ENCODE results near the gene RAB13. TPM values are rescaled to one million over a fixed set of nuclear protein-coding genes. Genes with fewer than 3 reads are reported as not detected.
A peak's percentile ranks its signal among the peaks of the same experiment; 100 is the strongest.

RAB13 gene
- total RNA-seq, 1 donor from 2014 or later, result 49.1 TPM

DNA sequence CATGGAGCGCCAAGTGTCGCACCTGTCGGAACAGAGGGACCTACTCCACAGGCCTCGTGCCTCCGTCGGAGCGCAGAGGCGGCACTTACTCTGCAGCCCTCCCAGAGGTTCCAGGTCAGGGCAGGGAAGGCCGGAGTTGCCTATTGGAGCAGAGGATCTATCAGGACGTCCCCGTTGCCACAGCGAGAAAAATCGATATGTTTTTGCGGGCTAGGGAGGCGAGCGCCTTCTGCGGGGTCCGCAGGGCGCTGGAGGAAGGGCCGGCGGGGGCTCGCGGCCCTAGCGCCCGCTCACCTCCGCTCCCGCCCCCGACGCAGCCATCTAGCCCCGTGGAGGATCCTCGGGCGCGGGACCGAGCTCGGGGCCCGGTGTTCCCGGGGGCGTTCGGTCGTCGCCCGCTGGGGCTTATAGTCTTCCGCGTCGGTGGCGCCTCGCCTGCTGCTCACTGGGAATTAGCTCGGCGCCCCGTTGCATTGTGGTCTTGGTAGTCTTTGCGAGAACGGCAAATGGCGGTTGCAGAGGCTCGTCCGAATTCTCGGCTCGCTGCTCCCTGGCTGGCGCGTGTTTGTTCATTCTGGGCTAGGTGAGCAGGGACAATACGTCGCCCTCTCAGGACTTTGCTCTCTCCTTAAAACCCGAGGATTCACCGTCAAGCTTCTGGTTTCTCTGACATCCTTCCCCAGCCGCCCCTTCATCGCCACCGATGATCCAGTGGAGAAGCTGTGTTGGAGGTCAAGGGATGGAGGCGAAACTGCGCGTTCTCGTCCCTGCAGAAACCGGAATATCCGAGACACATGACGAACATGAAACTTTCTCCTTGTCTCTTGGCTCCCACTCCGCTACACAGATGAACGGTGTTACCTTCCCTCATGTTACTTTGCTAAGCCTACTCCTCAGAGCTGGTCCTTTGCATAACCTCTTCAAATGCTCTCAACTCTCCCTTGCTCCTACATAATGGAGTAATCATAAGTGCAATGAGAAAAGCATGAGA is 8.6 kb downstream of the RAB13 start, which contains the start of gene JTB:
JTB (minus strand) TSS at position 425 of the 991 bp plus-strand sequence; CDS start at position 3, 422 bp downstream.
- intact Hi-C loops (cut with micrococcal nuclease), result loop anchor here (1.0 to 2.0 kb wide), 5 partner anchors 8 to 55 kb away; partner anchors contain the start of genes CREB3L4, CRTC2, GATAD2B and RPS27
- no peaks in the 10 kb centered on the region for H3K27me3 Mint-ChIP-seq
- ATAC-seq (ENCODE audit: low read depth) (peak; percentile 97), DNase-seq (peak; percentile 72)
- no peaks in the 10 kb centered on the region for H3K9me3 Mint-ChIP-seq
- POLR2A ChIA-PET, result interaction anchor here (0.5 to 8.0 kb wide), 21 partner anchors 9 to 442 kb away, joined by 3 to 230 read pairs (median 4); partner anchors contain the start of genes CREB3L4, CRTC2, DENND4B and GATAD2B
- CTCF ChIA-PET, result interaction anchor here (1.2 to 2.9 kb wide), 5 partner anchors 9 to 156 kb away, joined by 4 to 15 read pairs (median 8); partner anchors contain the start of genes CREB3L4, CRTC2, DENND4B and RAB13
- H3K27ac Mint-ChIP-seq, result peak within 1 kb of the TSS; percentile 97
- peak within 1 kb of the TSS; percentile 98 for H3K4me3 Mint-ChIP-seq
- H3K36me3 Mint-ChIP-seq (ENCODE audit: low read depth), result peaks cover 47% of the 10 kb centered on the region
- TF ChIP-seq CTCF (IDR thresholded peaks at IDR 0.05), result no peak
- H3K4me1 Mint-ChIP-seq, result peaks cover 32% of the 10 kb centered on the region

- peaks cover 48% of the 10 kb centered on the region for H3K36me3 Mint-ChIP-seq (ENCODE audit: low read depth)
- H3K9me3 Mint-ChIP-seq, result no peaks in the 10 kb centered on the region
- no peak for TF ChIP-seq CTCF (IDR thresholded peaks at IDR 0.05)
- no peaks in the 10 kb centered on the region for H3K27me3 Mint-ChIP-seq
- intact Hi-C loops (cut with micrococcal nuclease), result loop anchor here (1.0 to 2.0 kb wide), 5 partner anchors 8 to 54 kb away; partner anchors contain the start of genes CREB3L4, CRTC2, GATAD2B and RPS27
- no peak for ATAC-seq (ENCODE audit: low read depth)
- H3K27ac Mint-ChIP-seq, result peak overlapping the region; percentile 97
- H3K4me1 Mint-ChIP-seq, result peaks cover 32% of the 10 kb centered on the region
- POLR2A ChIA-PET, result interaction anchor here (0.5 to 8.0 kb wide), 16 partner anchors 10 to 412 kb away, joined by 3 to 230 read pairs (median 4); partner anchors contain the start of genes CREB3L4, CRTC2, DENND4B and GATAD2B
- CTCF ChIA-PET, result interaction anchor here (1.2 to 2.9 kb wide), 4 partner anchors 9 to 30 kb away, joined by 4 to 15 read pairs (median 11); partner anchors contain the start of genes CREB3L4, CRTC2, DENND4B and RAB13
- DNase-seq, result no peak
- peak overlapping the region; percentile 98 for H3K4me3 Mint-ChIP-seq
Observed at GRCh38 chr1:153976819-153977249, 9.3 kb downstream of the RAB13 start.

DNA sequence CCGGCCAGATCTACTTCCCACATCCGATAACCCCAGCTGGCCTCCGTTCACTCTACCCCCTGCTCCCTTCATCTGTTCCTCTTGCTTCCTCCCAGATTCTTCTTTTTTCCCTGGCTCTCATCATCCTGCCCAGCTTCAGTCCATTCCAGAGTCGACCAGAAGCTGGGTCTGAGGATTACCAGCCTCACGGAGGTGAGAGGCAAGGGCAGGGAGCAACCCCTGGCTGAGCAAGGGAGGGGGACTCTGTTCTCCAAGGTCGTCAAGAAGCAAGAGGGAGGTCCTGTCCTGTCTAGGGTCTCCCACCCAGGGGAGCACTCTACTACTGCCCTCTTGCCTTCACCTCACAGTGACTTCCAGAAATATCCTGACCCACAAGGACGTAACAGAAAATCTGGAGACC is 12.6 kb downstream of the RAB13 start:
- Mint-ChIP-seq H3K27ac (peak overlapping the region; percentile 43), H3K36me3 (ENCODE audit: low read depth) (peaks cover 48% of the 10 kb centered on the region), H3K4me3 (no peak overlapping the region), H3K9me3 (no peaks in the 10 kb centered on the region), H3K4me1 (peaks cover 38% of the 10 kb centered on the region), H3K27me3 (no peaks in the 10 kb centered on the region)
- no peak for DNase-seq
- intact Hi-C loops (cut with micrococcal nuclease), result no loop called here
- ATAC-seq (ENCODE audit: low read depth), result no peak
- POLR2A ChIA-PET, result interaction anchor here (0.7 to 2.0 kb wide), 4 partner anchors 11 to 166 kb away, joined by 3 to 8 read pairs (median 5); partner anchors contain the start of gene SLC39A1
- CTCF ChIA-PET, result no interaction called here
- no peak for TF ChIP-seq CTCF (IDR thresholded peaks at IDR 0.05)

DNA sequence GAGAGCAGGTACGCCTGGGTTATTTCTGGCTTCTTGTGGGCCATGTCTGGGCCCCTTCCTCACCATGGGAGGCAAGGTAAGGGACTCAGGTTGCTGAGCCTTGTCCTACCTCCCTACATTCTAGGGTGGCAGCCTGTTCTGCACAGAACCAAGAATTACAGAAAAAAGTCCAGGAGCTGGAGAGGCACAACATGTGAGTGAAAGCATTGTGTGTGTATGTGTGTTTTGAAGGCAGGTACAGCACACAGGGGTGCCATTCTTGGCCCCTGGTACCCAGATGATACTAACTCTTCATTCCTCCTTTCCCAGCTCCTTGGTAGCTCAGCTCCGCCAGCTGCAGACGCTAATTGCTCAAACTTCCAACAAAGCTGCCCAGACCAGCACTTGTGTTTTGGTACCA is 13.1 kb downstream of the RAB13 start:
- Mint-ChIP-seq H3K9me3 (no peaks in the 10 kb centered on the region), H3K4me1 (peaks cover 39% of the 10 kb centered on the region), H3K4me3 (no peak overlapping the region), H3K27ac (peak overlapping the region; percentile 68), H3K36me3 (ENCODE audit: low read depth) (peaks cover 48% of the 10 kb centered on the region), H3K27me3 (no peaks in the 10 kb centered on the region)
- ChIA-PET POLR2A (interaction anchor here (1.4 to 2.0 kb wide), 2 partner anchors 10 to 12 kb away, joined by 5 to 8 read pairs; partner anchors contain the start of gene SLC39A1), CTCF (no interaction called here)
- no peak for TF ChIP-seq CTCF (IDR thresholded peaks at IDR 0.05)
- DNase-seq (no peak), ATAC-seq (ENCODE audit: low read depth) (no peak)
- intact Hi-C loops (cut with micrococcal nuclease), result no loop called here

Measured in activated B cell treated with CpG ODN at 0.5 μM for 24 hours (primary cell).